H9 (cell line): Measurements from ENCODE around the gene STK38. TPM values are rescaled to one million over a fixed set of nuclear protein-coding genes. Genes with fewer than 3 reads are reported as not detected.

Experiments
- DNase-seq: peaks from one replicate; pipeline ENCODE4 v3.0.0-alpha.2; 2017
- H2AFZ ChIP-seq: one replicate; pipeline ENCODE4 v1.6.1; 2013; ENCODE audit warnings: mild to moderate bottlenecking, low read length, control low read depth, moderate library complexity
- H2AK5ac ChIP-seq: 2 replicates; pipeline ENCODE4 v1.6.1; 2013; ENCODE audit warnings: low read length, control low read depth, mixed read lengths; ENCODE audit not compliant: insufficient read length
- H2BK120ac ChIP-seq: one replicate; pipeline ENCODE4 v1.6.1; 2013; ENCODE audit warnings: low read depth, mild to moderate bottlenecking, low read length, control low read depth, inconsistent platforms; ENCODE audit not compliant: poor library complexity, severe bottlenecking
- H2BK12ac ChIP-seq: 2 replicates; pipeline ENCODE4 v1.6.1; 2013; ENCODE audit warnings: low read length, control low read depth, mixed read lengths, low read depth; ENCODE audit not compliant: insufficient read length
- H2BK15ac ChIP-seq: 2 replicates; pipeline ENCODE4 v1.6.1; 2013; ENCODE audit warnings: low read depth, low read length, control low read depth
- H2BK20ac ChIP-seq: one replicate; pipeline ENCODE4 v1.6.1; 2013; ENCODE audit warnings: low read depth, mild to moderate bottlenecking, low read length, control low read depth, inconsistent platforms; ENCODE audit not compliant: poor library complexity, severe bottlenecking
- H2BK5ac ChIP-seq: 2 replicates; pipeline ENCODE4 v1.6.1; 2013; ENCODE audit warnings: low read length, control low read depth, mixed read lengths; ENCODE audit not compliant: insufficient read length
- H3K14ac ChIP-seq: 2 replicates; pipeline ENCODE4 v1.6.1; 2013; ENCODE audit warnings: low read length, control low read depth; ENCODE audit not compliant: insufficient read depth
- H3K18ac ChIP-seq: 2 replicates; pipeline ENCODE4 v1.6.1; 2013; ENCODE audit warnings: low read depth, mild to moderate bottlenecking, mixed read lengths, low read length, control low read depth; ENCODE audit not compliant: insufficient read length
- H3K23ac ChIP-seq: 2 replicates; pipeline ENCODE4 v1.6.1; 2013; ENCODE audit warnings: low read length, control low read depth, mixed read lengths, low read depth; ENCODE audit not compliant: insufficient read length
- H3K23me2 ChIP-seq: 2 replicates; pipeline ENCODE4 v1.6.1; 2013; ENCODE audit warnings: low read depth, mild to moderate bottlenecking, mixed read lengths, low read length, control low read depth; ENCODE audit not compliant: insufficient read length, poor library complexity, severe bottlenecking
- H3K27ac ChIP-seq: 2 replicates; pipeline ENCODE4 v1.5.1; 2013; ENCODE audit warnings: low read length, control low read depth, mixed read lengths, low read depth; ENCODE audit not compliant: insufficient read length
- H3K27me3 ChIP-seq: 2 replicates; pipeline ENCODE4 v1.6.1; 2013; ENCODE audit warnings: low read length, control low read depth, inconsistent platforms; ENCODE audit not compliant: insufficient read depth
- H3K4ac ChIP-seq: 2 replicates; pipeline ENCODE4 v1.6.1; 2013; ENCODE audit warnings: low read depth, mild to moderate bottlenecking, control low read depth, inconsistent platforms, low read length, moderate library complexity
- H3K4me1 ChIP-seq: 2 replicates; pipeline ENCODE4 v1.6.1; 2013; ENCODE audit warnings: low read length, control low read depth, inconsistent platforms; ENCODE audit not compliant: insufficient read depth
- H3K4me2 ChIP-seq: 2 replicates; pipeline ENCODE4 v1.6.1; 2013; ENCODE audit warnings: low read length, control low read depth, mixed read lengths; ENCODE audit not compliant: insufficient read length, insufficient read depth
- H3K56ac ChIP-seq: 2 replicates; pipeline ENCODE4 v1.6.1; 2013; ENCODE audit warnings: low read depth, mild to moderate bottlenecking, mixed read lengths, low read length, control low read depth; ENCODE audit not compliant: insufficient read length
- H3K79me1 ChIP-seq: 2 replicates; pipeline ENCODE4 v1.6.1; 2013; ENCODE audit warnings: low read depth, mild to moderate bottlenecking, moderate library complexity, low read length, control low read depth, inconsistent platforms; ENCODE audit not compliant: insufficient read depth, poor library complexity, severe bottlenecking
- H3K79me2 ChIP-seq: 2 replicates; pipeline ENCODE4 v1.6.1; 2013; ENCODE audit warnings: low read length, control low read depth, inconsistent platforms; ENCODE audit not compliant: insufficient read depth
- H3K9ac ChIP-seq: 2 replicates; pipeline ENCODE4 v1.6.1; 2013; ENCODE audit warnings: low read length, control low read depth, mixed read lengths; ENCODE audit not compliant: insufficient read length; ENCODE audit errors: extremely low read depth
- H3K9me3 ChIP-seq: one replicate; pipeline ENCODE4 v1.6.1; 2013; ENCODE audit warnings: low read depth, low read length, inconsistent platforms; ENCODE audit not compliant: control insufficient read depth
- H3T11ph ChIP-seq: one replicate; pipeline ENCODE4 v1.6.1; 2013; ENCODE audit warnings: mild to moderate bottlenecking, low read length, control low read depth, inconsistent platforms
- H4K20me1 ChIP-seq: one replicate; pipeline ENCODE4 v1.6.1; 2013; ENCODE audit not compliant: control insufficient read depth, insufficient read length, insufficient read depth
- H4K5ac ChIP-seq: 2 replicates; pipeline ENCODE4 v1.6.1; 2013; ENCODE audit warnings: low read depth, mild to moderate bottlenecking, mixed read lengths, low read length, control low read depth; ENCODE audit not compliant: insufficient read length
- H4K8ac ChIP-seq: replicated peaks from 2 replicates; pipeline ENCODE4 v1.6.1; 2013; ENCODE audit warnings: low read length, control low read depth, mixed read lengths, low read depth; ENCODE audit not compliant: insufficient read length
- H4K91ac ChIP-seq: 2 replicates; pipeline ENCODE4 v1.6.1; 2013; ENCODE audit warnings: low read depth, mild to moderate bottlenecking, moderate library complexity, mixed read lengths, low read length, control low read depth; ENCODE audit not compliant: insufficient read length
- H3K27ac Mint-ChIP-seq, 3 experiments: 2 replicates in 2 of 3; 3 replicates in 1 of 3; pipeline ENCODE4 v1.8.0; 2020 to 2021; ENCODE audit warnings: mixed read lengths in 3 of 3, mild to moderate bottlenecking in 1 of 3, moderate library complexity in 1 of 3
- H3K27me3 Mint-ChIP-seq: 2 replicates; pipeline ENCODE4 v1.8.0; 2021; ENCODE audit warnings: low read depth, mild to moderate bottlenecking, moderate library complexity, mixed read lengths
- H3K36me3 Mint-ChIP-seq, 3 experiments: 2 replicates in 2 of 3; 3 replicates in 1 of 3; pipeline ENCODE4 v1.8.0; 2020 to 2021; ENCODE audit warnings: low read depth in 3 of 3, mixed read lengths in 3 of 3; ENCODE audit not compliant: insufficient read depth in 1 of 3
- H3K4me1 Mint-ChIP-seq, 2 experiments: 2 replicates each; pipeline ENCODE4 v1.8.0; 2020; ENCODE audit warnings: mixed read lengths in 2 of 2
- H3K4me3 Mint-ChIP-seq, 2 experiments: 2 replicates in 1 of 2; 3 replicates in 1 of 2; pipeline ENCODE4 v1.8.0; 2020 to 2021; ENCODE audit warnings: mild to moderate bottlenecking in 2 of 2, mixed read lengths in 2 of 2, moderate library complexity in 1 of 2
- H3K9me3 Mint-ChIP-seq, 2 experiments: 2 replicates in 1 of 2; 3 replicates in 1 of 2; pipeline ENCODE4 v1.8.0; 2020; ENCODE audit warnings: mild to moderate bottlenecking in 2 of 2, mixed read lengths in 2 of 2, moderate library complexity in 1 of 2
- CTCF ChIP-seq: fragments of 200-600 bp; sonication (generic); conservative IDR thresholded peaks from 3 replicates; pipeline ENCODE4 v1.8.0; 2021; ENCODE audit warnings: antibody characterized with exemption, mild to moderate bottlenecking
- WGBS: extraction: QIAGEN DNeasy Blood & Tissue Kit; methylation state at CpG from one replicate; pipeline ENCODE4 v1.1.7; 2013; ENCODE audit warnings: missing lambda C conversion rate, low lambda C conversion rate, mixed read lengths; ENCODE audit not compliant: insufficient read length; ENCODE audit errors: extremely low coverage; 5-methylcytosine and 5-hydroxymethylcytosine counted together
- total RNA-seq: library from RNA; stranded (reverse); gene quantifications from 2 replicates; pipeline ENCODE4 v1.2.1, GENCODE V29; 2021

Gene STK38
- total RNA-seq, 1 experiment from 2014 or later = 17.5 TPM

- Histone ChIP-seq H4K8ac (no peak overlapping the region), H4K20me1 (no peaks in the 10 kb centered on the region), H3K18ac (no peak overlapping the region), H3K4ac (no peak overlapping the region), H3K9ac (peak overlapping the region; percentile 78), H3K79me2 (peaks cover 8% of the 10 kb centered on the region; the same call in 1 of the 2 replicates), H3K27ac (no peak overlapping the region), H3K23me2 (peaks cover 10% of the 10 kb centered on the region), H2AK5ac (no peak overlapping the region), H3K4me1 (peaks cover 5% of the 10 kb centered on the region; the same call in 1 of the 2 replicates), H3K79me1 (no peaks in the 10 kb centered on the region), H2BK5ac (no peak overlapping the region), H3T11ph (no peak overlapping the region), H3K23ac (no peak overlapping the region), H3K56ac (no peak overlapping the region), H4K5ac (no peak overlapping the region), H3K14ac (no peak overlapping the region), H3K4me2 (peak overlapping the region; percentile 98), H4K91ac (no peak overlapping the region), H2BK15ac (no peak overlapping the region), H2AFZ (no peak overlapping the region), H2BK120ac (no peak overlapping the region), H3K27me3 (no peaks in the 10 kb centered on the region), H3K9me3 (no peaks in the 10 kb centered on the region), H2BK12ac (no peak overlapping the region), H2BK20ac (no peak overlapping the region)
- H3K4me3 Mint-ChIP-seq = peak overlapping the region; percentile 95 to 99
- peaks cover 4 to 16% (median 16%) of the 10 kb centered on the region in 3 experiments; a peak in 6 of 7 replicates for H3K36me3 Mint-ChIP-seq
- no peak for DNase-seq
- H3K9me3 Mint-ChIP-seq = peaks cover 0 to 2% of the 10 kb centered on the region in 2 experiments; a peak in 1 of 5 replicates
- no peaks in the 10 kb centered on the region; the same call in 1 of the 2 replicates for H3K27me3 Mint-ChIP-seq
- peaks cover 15 to 21% of the 10 kb centered on the region in 2 experiments for H3K4me1 Mint-ChIP-seq
- no CpG with 5 or more reads among the region's 3 CpGs for WGBS
- no peak for TF ChIP-seq CTCF
- H3K27ac Mint-ChIP-seq = peak overlapping the region in 1 of 3 experiments; percentile 97; a peak in 1 of 7 replicates
Measured at GRCh38 chr6:36545767-36546307, 1.4 kb downstream of the STK38 start.
